HG03558 (cell line): ENCODE data around the gene VARS1.
"Not testable (repeated sequence)": the region's sequence is repeated elsewhere in the genome, so short reads cannot be mapped to it uniquely, and the experiment has no call there.

Experiments used
- ATAC-seq: cut with Tn5 transposase; IDR thresholded peaks from one replicate; pipeline ENCODE4 v1.9.1; 2021; ENCODE audit warnings: moderate number of reproducible peaks; ENCODE audit not compliant: unreplicated experiment; ENCODE audit errors: extremely low read depth

Gene VARS1

GRCh38 chr6:31822036-31822821 lies 26.7 kb upstream of the VARS1 start:
- ATAC-seq, result no peak

DNA sequence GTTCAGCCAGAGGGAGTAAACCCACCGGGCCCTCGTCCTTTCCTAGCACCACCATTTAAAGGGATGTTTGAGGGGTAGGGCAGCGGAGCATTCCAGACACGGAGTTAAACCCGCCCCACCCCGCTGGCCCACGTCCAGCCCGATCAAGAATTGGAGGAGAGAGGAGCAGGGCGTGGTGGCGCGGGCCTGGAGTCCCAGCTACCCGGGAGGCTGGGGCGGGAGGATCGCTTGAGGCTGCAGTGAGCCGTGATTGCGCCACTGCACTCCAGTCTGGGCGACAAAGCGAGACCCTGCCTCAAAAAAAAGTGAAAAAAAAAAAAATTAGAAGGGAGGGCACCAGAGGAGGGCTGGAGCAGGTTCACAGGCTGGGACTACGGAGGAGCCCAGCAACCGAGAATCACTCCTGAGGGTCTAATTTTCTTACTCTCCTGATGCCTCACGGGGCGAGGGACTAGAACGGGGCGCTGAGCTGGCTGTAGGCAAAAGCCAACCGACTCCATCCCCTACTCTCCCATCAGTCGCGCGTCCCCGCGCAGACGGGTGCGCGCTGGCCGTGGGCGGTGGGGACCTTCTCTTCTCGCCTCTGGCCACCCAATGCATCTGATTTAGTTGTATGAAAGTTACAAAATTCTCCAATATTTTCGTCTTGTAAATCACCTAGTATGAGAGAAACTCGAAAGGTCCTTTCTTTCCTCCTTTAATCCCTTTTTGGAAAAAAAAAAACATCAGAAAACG lies 25.9 kb upstream of the VARS1 start:
- no peak for ATAC-seq

DNA sequence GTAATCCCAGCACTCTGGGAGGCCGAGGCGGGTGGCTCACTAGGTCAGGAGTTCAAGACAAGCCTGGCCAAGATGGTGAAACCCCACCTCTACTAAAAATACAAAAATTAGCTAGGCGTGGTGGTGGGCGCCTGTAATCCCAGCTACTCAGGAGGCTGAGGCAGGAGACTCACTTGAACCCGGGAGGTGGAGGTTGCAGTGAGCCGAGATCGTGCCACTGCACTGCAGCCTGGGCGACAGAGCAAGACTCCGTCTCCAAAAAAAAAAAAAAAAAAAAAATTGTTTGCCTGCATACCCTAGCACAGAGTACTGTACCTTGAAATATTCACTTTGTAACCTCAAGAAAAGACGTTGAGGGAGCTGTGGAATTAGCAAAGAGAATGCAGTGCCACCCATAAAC lies 24.8 kb upstream of the VARS1 start:
- not testable (repeated sequence) for ATAC-seq

- ATAC-seq, result no peak
Observed at GRCh38 chr6:31819871-31820299, 24.3 kb upstream of the VARS1 start.

DNA sequence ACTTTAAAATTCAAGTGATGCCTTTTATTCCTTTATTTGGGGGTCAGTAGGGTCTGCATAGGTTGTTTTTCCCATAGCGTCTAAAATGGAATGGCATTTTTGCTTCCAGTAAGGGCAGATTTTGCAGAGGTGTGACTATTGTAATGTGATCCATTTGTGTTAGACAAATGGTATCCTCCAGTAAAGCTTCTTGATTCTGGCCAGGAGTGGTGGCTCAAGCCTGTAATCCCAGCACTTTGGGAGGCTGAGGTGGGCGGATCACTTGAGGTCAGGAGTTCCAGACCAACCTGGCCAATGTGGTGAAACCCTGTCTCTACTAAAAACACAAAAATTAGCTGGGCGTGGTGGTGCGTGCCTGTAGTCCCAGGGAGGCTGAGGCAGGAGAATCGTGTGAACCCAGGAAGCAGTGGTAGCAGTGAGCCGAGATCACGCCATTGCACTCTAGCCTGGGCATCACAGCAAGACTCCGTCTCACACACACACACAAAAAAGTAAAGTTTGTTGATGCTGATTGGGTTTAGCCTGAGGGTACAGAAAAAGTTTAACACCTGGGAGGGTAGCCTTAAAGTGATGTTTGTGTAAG lies 22.5 kb upstream of the VARS1 start:
- ATAC-seq, result not testable (repeated sequence)

- not testable (repeated sequence) for ATAC-seq
Observed at GRCh38 chr6:31817133-31817928, 21.8 kb upstream of the VARS1 start.

- ATAC-seq, result no peak
Observed at GRCh38 chr6:31815025-31815838, 19.7 kb upstream of the VARS1 start, which contains the start of the genes HSPA1A and HSPA1L. Gene HSPA1A (plus strand): TSS chr6:31815543. CDS start chr6:31815757, 214 bp downstream. Gene HSPA1L (minus strand): TSS chr6:31815283. CDS start chr6:31811972, 3,311 bp downstream.

DNA sequence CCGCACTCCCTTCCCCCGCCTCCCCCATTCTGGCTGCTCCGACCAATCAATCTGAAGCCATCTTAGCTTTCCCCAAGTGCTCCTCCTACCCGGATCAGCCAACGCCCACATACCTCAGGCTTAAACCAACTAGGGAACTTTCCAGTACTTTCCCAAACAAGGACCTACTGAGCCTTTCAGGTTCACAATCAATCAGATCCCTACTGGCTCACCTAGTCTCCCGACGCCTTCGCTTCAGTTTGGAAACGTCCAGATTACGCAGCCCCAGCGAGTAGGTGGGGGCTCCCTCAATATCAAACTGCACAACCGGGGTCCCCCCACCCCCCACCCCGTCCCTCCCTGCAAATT lies 19.1 kb upstream of the VARS1 start:
- ATAC-seq, result no peak

GRCh38 chr6:31813465-31813849 lies 17.9 kb upstream of the VARS1 start:
- ATAC-seq, result no peak

GRCh38 chr6:31811645-31812044 lies 16.1 kb upstream of the VARS1 start:
- no peak for ATAC-seq

- ATAC-seq, result not testable (repeated sequence)
Observed at GRCh38 chr6:31808599-31808998, 13.0 kb upstream of the VARS1 start.

DNA sequence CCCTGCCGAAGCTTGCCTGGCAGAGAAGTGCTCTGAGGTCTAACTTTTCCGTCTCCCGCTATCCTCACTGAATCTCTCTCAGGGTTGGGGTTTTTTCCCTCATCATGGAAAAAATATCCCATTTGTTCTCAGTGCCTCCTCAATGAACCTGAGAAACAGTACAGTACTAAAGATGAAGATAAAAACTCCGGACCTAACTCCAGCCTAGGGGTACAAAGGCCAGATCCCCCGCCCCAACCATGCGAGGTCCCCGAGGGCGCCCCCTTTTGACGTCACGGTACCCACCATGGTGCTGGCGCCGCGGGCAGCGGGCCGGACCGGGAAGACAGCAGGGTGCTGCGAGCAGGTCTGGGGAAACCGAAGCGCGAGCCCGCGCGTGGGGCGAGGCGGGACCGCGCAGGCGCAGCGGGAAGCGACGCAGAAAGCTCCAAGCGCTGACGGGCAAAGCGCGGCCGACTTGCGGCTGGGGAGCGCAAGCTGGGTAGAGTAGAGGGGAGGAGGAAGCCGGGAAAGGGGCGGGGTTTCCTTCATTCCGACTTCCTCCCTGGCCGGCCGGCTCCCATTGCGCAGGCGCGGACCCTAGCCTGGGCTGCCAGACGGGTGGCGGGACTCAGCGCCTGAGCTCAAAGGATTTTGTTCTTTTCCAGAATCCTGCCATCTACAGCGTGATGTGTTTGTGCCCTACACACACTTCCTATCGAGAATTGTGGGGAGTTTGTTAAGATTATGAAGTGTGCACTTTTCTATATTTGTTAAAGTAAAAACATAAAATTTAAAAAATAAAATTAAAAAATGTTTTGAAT lies 11.1 kb upstream of the VARS1 start, which contains the start of gene LSM2:
TSS of gene LSM2 (minus strand) at position 497 of the 803 bp plus-strand sequence. CDS start at position 288, 209 bp downstream.
- peak; percentile 78 for ATAC-seq

- no peak for ATAC-seq
Observed at GRCh38 chr6:31805939-31806469, 10.5 kb upstream of the VARS1 start.

GRCh38 chr6:31801031-31801927 lies 5.7 kb upstream of the VARS1 start:
- ATAC-seq, result not testable (repeated sequence)

GRCh38 chr6:31799781-31800180 lies 4.2 kb upstream of the VARS1 start:
- ATAC-seq, result no peak

DNA sequence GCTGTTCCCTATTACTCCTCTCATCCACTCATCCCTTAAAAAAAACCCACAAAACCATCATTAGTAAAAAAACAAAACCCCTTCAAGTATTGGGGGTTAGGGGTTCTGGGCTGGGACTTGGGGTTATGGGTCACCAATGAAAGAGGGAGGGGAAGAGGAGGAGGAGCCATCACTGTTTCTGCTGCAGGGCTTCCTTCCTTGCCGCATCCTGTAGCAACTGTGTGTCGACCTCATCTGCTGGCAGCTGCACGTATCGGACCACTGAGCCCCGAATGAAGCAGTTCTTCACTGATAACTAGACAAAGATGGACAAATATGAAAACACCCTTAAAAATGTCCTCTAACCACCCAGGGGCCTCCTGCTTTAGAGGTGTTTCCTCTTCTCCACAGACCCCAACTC lies 2.0 kb upstream of the VARS1 start:
- ATAC-seq, result no peak

- ATAC-seq, result no peak
Observed at GRCh38 chr6:31796993-31797385, 1.4 kb upstream of the VARS1 start.
